Naive thymus-derived CD4-positive, alpha-beta T cell (primary cell): ENCODE data around the gene SPON1. TPM values are rescaled to one million over a fixed set of nuclear protein-coding genes. Genes with fewer than 3 reads are reported as not detected.

ENCODE experiments used
- ATAC-seq: fragments of 150-1000 bp; cut with Tn5 transposase; 2 replicates; pipeline ENCODE4 v1.10.0; 2021; ENCODE audit warnings: mild to moderate bottlenecking, moderate library complexity
- CTCF ChIA-PET: fragments of 350-600 bp; sonication (Branson Sonifier 250); formaldehyde crosslinking; loops from one replicate; lab custom pipeline; 2021; ENCODE audit warnings: antibody characterized with exemption; lab: Charles Lee
- POLR2A ChIA-PET: fragments of 350-600 bp; sonication (Branson Sonifier 250); formaldehyde crosslinking; loops from one replicate; lab custom pipeline; 2021; ENCODE audit warnings: antibody characterized with exemption, inconsistent platforms; lab: Charles Lee
- DNase-seq, 9 donors: peaks; one replicate each; pipeline versions ENCODE4 v3.0.0 to v3.0.0-alpha.2; 2020 to 2022; ENCODE audit warnings: mixed read lengths in 1 of 9
- H3K27ac ChIP-seq: one replicate; pipeline ENCODE4 v1.7.0; 2013; ENCODE audit warnings: mild to moderate bottlenecking, low read depth, low read length, moderate library complexity
- H3K27me3 ChIP-seq, 2 donors: one replicate each; pipeline ENCODE4 v1.7.0; 2013; ENCODE audit warnings: low read length in 2 of 2, mild to moderate bottlenecking in 2 of 2, moderate library complexity in 2 of 2; ENCODE audit not compliant: control insufficient read depth in 2 of 2, insufficient read depth in 2 of 2
- H3K36me3 ChIP-seq, 3 experiments: 1 replicate in 2 of 3; 2 replicates in 1 of 3; pipeline ENCODE4 v1.7.0; 2013; ENCODE audit warnings: low read length in 3 of 3, mild to moderate bottlenecking in 3 of 3, moderate library complexity in 1 of 3; ENCODE audit not compliant: insufficient read depth in 3 of 3, control insufficient read depth in 2 of 3
- H3K4me1 ChIP-seq, 2 donors: one replicate each; pipeline ENCODE4 v1.7.0; 2013; ENCODE audit warnings: low read length in 2 of 2, mild to moderate bottlenecking in 2 of 2, moderate library complexity in 1 of 2; ENCODE audit not compliant: control insufficient read depth in 2 of 2, insufficient read depth in 2 of 2
- H3K4me3 ChIP-seq: 2 replicates; pipeline ENCODE4 v1.7.0; 2013; ENCODE audit warnings: mild to moderate bottlenecking, low read length
- H3K9me3 ChIP-seq, 3 experiments: 1 replicate in 2 of 3; 2 replicates in 1 of 3; pipeline ENCODE4 v1.7.0; 2013; ENCODE audit warnings: low read length in 3 of 3; ENCODE audit not compliant: control insufficient read depth in 2 of 3
- H3K27ac Mint-ChIP-seq, 9 donors: one replicate each; pipeline ENCODE4 v1.8.0; 2020 to 2022; ENCODE audit warnings: mixed read lengths in 9 of 9, mild to moderate bottlenecking in 8 of 9, moderate library complexity in 5 of 9, inconsistent platforms in 2 of 9
- H3K27me3 Mint-ChIP-seq, 5 donors: one replicate each; pipeline ENCODE4 v1.8.0; 2021 to 2022; ENCODE audit warnings: mixed read lengths in 5 of 5, mild to moderate bottlenecking in 1 of 5
- H3K36me3 Mint-ChIP-seq, 5 donors: one replicate each; pipeline ENCODE4 v1.8.0; 2020 to 2022; ENCODE audit warnings: mixed read lengths in 5 of 5, mild to moderate bottlenecking in 3 of 5, inconsistent platforms in 1 of 5
- H3K4me1 Mint-ChIP-seq, 7 donors: one replicate each; pipeline ENCODE4 v1.8.0; 2020 to 2022; ENCODE audit warnings: mixed read lengths in 7 of 7, mild to moderate bottlenecking in 3 of 7, inconsistent platforms in 1 of 7
- H3K4me3 Mint-ChIP-seq, 10 donors: one replicate each; pipeline ENCODE4 v1.8.0; 2020 to 2022; ENCODE audit warnings: mild to moderate bottlenecking in 10 of 10, mixed read lengths in 10 of 10, moderate library complexity in 6 of 10, inconsistent platforms in 2 of 10
- H3K9me3 Mint-ChIP-seq, 11 donors: one replicate each; pipeline ENCODE4 v1.8.0; 2020 to 2022; ENCODE audit warnings: mixed read lengths in 11 of 11, mild to moderate bottlenecking in 4 of 11, inconsistent platforms in 1 of 11, moderate library complexity in 1 of 11
- intact Hi-C, 2 donors: fragments of 100-400 bp; cut with micrococcal nuclease; formaldehyde crosslinking; loops; one replicate each; pipeline ENCODE4 v1.15.1; 2023
- polyA plus RNA-seq, 2 donors: library from polyadenylated mRNA; unstranded; fragments of 300-500 nt; fragmentation: Illumina TruSeq; gene quantifications; one replicate each; pipeline ENCODE4 v1.2.3, GENCODE V29; 2021
- total RNA-seq, 6 experiments: library from RNA in 5 of 6; stranded (reverse) in 5 of 6; gene quantifications; 1 replicate in 5 of 6; 2 replicates in 1 of 6; pipeline ENCODE4 v1.2.3 and lab custom pipeline; 2021 to 2026

The SPON1 gene
- total and polyA plus RNA-seq, 7 experiments from 2014 or later: 0.35 to 20.8 (median 1.6) TPM

- Histone ChIP-seq H3K9me3 (no peaks in the 10 kb centered on the region), H3K36me3 (no peaks in the 10 kb centered on the region), H3K27me3 (no peaks in the 10 kb centered on the region), H3K4me1 (peaks cover 0 to 11% of the 10 kb centered on the region in 2 donors), H3K4me3 (no peak overlapping the region), H3K27ac (no peak overlapping the region)
- Mint-ChIP-seq H3K36me3 (no peaks in the 10 kb centered on the region), H3K4me3 (no peak overlapping the region), H3K27me3 (no peaks in the 10 kb centered on the region), H3K4me1 (peaks cover 0 to 22% (median 4%) of the 10 kb centered on the region in 7 donors), H3K9me3 (no peaks in the 10 kb centered on the region), H3K27ac (no peak overlapping the region)
- ChIA-PET CTCF (interaction anchor here (0.6 to 2.1 kb wide), 4 partner anchors 10 to 604 kb away, joined by 3 to 4 read pairs (median 4); no protein-coding TSS in a partner anchor), POLR2A (no interaction called here)
- no peak for ATAC-seq
- intact Hi-C loops: loop anchor here in 1 of 2 donors (5.0 kb wide), 1 partner anchor 53 kb away; the partner anchor contains the start of gene RRAS2
- no peak for DNase-seq
These were observed 342.1 kb downstream of the SPON1 start for GRCh38 chr11:14304601-14305000.

GRCh38 chr11:14305649-14306048, 343.1 kb downstream of the SPON1 start:
- H3K9me3 ChIP-seq: no peaks in the 10 kb centered on the region
- H3K4me3 ChIP-seq: no peak overlapping the region
- intact Hi-C loops: no loop called here
- DNase-seq: no peak
- H3K4me1 ChIP-seq: peaks cover 0 to 16% of the 10 kb centered on the region in 2 donors
- H3K27me3 ChIP-seq: no peaks in the 10 kb centered on the region
- no peaks in the 10 kb centered on the region for H3K36me3 Mint-ChIP-seq
- H3K36me3 ChIP-seq: no peaks in the 10 kb centered on the region
- H3K27me3 Mint-ChIP-seq: no peaks in the 10 kb centered on the region
- ChIA-PET POLR2A (no interaction called here), CTCF (no interaction called here)
- no peaks in the 10 kb centered on the region for H3K9me3 Mint-ChIP-seq
- no peak overlapping the region for H3K4me3 Mint-ChIP-seq
- H3K4me1 Mint-ChIP-seq: peaks cover 0 to 22% (median 4%) of the 10 kb centered on the region in 7 donors
- no peak overlapping the region for H3K27ac ChIP-seq
- H3K27ac Mint-ChIP-seq: no peak overlapping the region
- ATAC-seq: no peak

- ChIA-PET POLR2A (no interaction called here), CTCF (interaction anchor here (0.6 kb wide), 3 partner anchors 33 to 766 kb away, joined by 3 to 4 read pairs (median 3); no protein-coding TSS in a partner anchor)
- Mint-ChIP-seq H3K27ac (peak overlapping the region in 1 of 9 donors; percentile 32), H3K27me3 (no peaks in the 10 kb centered on the region), H3K9me3 (no peaks in the 10 kb centered on the region), H3K36me3 (no peaks in the 10 kb centered on the region), H3K4me3 (no peak overlapping the region), H3K4me1 (peaks cover 0 to 22% (median 4%) of the 10 kb centered on the region in 7 donors)
- Histone ChIP-seq H3K27me3 (no peaks in the 10 kb centered on the region), H3K9me3 (no peaks in the 10 kb centered on the region), H3K4me1 (peaks cover 0 to 19% of the 10 kb centered on the region in 2 donors), H3K27ac (no peak overlapping the region), H3K4me3 (no peak overlapping the region), H3K36me3 (no peaks in the 10 kb centered on the region)
- DNase-seq (no peak), ATAC-seq (no peak)
- intact Hi-C loops: no loop called here
These were observed 344.0 kb downstream of the SPON1 start for GRCh38 chr11:14306481-14306880.

- no peaks in the 10 kb centered on the region for H3K27me3 Mint-ChIP-seq
- Histone ChIP-seq H3K27me3 (no peaks in the 10 kb centered on the region), H3K36me3 (no peaks in the 10 kb centered on the region), H3K4me1 (peaks cover 0 to 27% of the 10 kb centered on the region in 2 donors), H3K9me3 (no peaks in the 10 kb centered on the region), H3K27ac (no peak overlapping the region), H3K4me3 (no peak overlapping the region)
- ChIA-PET POLR2A (no interaction called here), CTCF (interaction anchor here (0.5 to 1.5 kb wide), 14 partner anchors 10 to 695 kb away, joined by 3 to 8 read pairs (median 3); no protein-coding TSS in a partner anchor)
- peaks cover 2 to 29% (median 5%) of the 10 kb centered on the region in 7 donors for H3K4me1 Mint-ChIP-seq
- ATAC-seq (peak; percentile 85), DNase-seq (peak in 6 of 9 donors; percentile 10 to 47 (median 24))
- intact Hi-C loops: loop anchor here in 1 of 2 donors (1.0 kb wide), 2 partner anchors 532 to 536 kb away; no protein-coding TSS in a partner anchor
- no peak overlapping the region for H3K27ac Mint-ChIP-seq
- H3K36me3 Mint-ChIP-seq: peaks cover 0 to under 1% (median 0%) of the 10 kb centered on the region in 5 donors
- no peaks in the 10 kb centered on the region for H3K9me3 Mint-ChIP-seq
- H3K4me3 Mint-ChIP-seq: peak overlapping the region in 1 of 10 donors; percentile 5
These were observed 345.8 kb downstream of the SPON1 start for GRCh38 chr11:14308114-14308896.

GRCh38 chr11:14308897-14309387, 346.4 kb downstream of the SPON1 start:
- peaks cover 0 to 34% of the 10 kb centered on the region in 2 donors for H3K4me1 ChIP-seq
- intact Hi-C loops: loop anchor here in 1 of 2 donors (1.0 kb wide), 2 partner anchors 533 to 537 kb away; no protein-coding TSS in a partner anchor
- H3K27me3 ChIP-seq: no peaks in the 10 kb centered on the region
- peaks cover 6 to 29% (median 7%) of the 10 kb centered on the region in 7 donors for H3K4me1 Mint-ChIP-seq
- H3K9me3 ChIP-seq: no peaks in the 10 kb centered on the region
- no peaks in the 10 kb centered on the region for H3K9me3 Mint-ChIP-seq
- no peaks in the 10 kb centered on the region for H3K36me3 ChIP-seq
- ATAC-seq (peak; percentile 16), DNase-seq (no peak)
- H3K27me3 Mint-ChIP-seq: no peaks in the 10 kb centered on the region
- H3K4me3 Mint-ChIP-seq: no peak overlapping the region
- H3K27ac ChIP-seq: no peak overlapping the region
- H3K27ac Mint-ChIP-seq: no peak overlapping the region
- ChIA-PET POLR2A (no interaction called here), CTCF (interaction anchor here (0.5 to 1.4 kb wide), 7 partner anchors 14 to 694 kb away, joined by 3 to 5 read pairs (median 3); no protein-coding TSS in a partner anchor)
- H3K4me3 ChIP-seq: no peak overlapping the region
- peaks cover 0 to 3% (median 0%) of the 10 kb centered on the region in 5 donors for H3K36me3 Mint-ChIP-seq

GRCh38 chr11:14309425-14310192, 347.1 kb downstream of the SPON1 start:
- H3K9me3 ChIP-seq: no peaks in the 10 kb centered on the region
- Mint-ChIP-seq H3K27me3 (no peaks in the 10 kb centered on the region), H3K4me3 (no peak overlapping the region), H3K4me1 (peaks cover 6 to 28% (median 10%) of the 10 kb centered on the region in 7 donors), H3K27ac (no peak overlapping the region), H3K9me3 (no peaks in the 10 kb centered on the region), H3K36me3 (peaks cover 0 to 3% (median 0%) of the 10 kb centered on the region in 5 donors)
- ATAC-seq (no peak), DNase-seq (no peak)
- ChIA-PET CTCF (interaction anchor here (1.2 to 1.7 kb wide), 2 partner anchors 142 to 597 kb away, joined by 3 read pairs; no protein-coding TSS in a partner anchor), POLR2A (interaction anchor here (0.8 kb wide), 1 partner anchor 832 kb away, joined by 3 read pairs; no protein-coding TSS in a partner anchor)
- H3K27me3 ChIP-seq: no peaks in the 10 kb centered on the region
- H3K36me3 ChIP-seq: no peaks in the 10 kb centered on the region
- H3K27ac ChIP-seq: no peak overlapping the region
- no peak overlapping the region for H3K4me3 ChIP-seq
- H3K4me1 ChIP-seq: peaks cover 0 to 36% of the 10 kb centered on the region in 2 donors
- intact Hi-C loops: no loop called here
